NCI-H146 (cell line): ENCODE data around the gene DYNC1I2.
"Not testable (repeated sequence)": the region's sequence is repeated elsewhere in the genome, so short reads cannot be mapped to it uniquely, and the experiment has no call there.

Source experiments
- DNase-seq: peaks from one replicate; lab custom pipeline; 2025; lab: John Stamatoyannopoulos, UW

Gene DYNC1I2

GRCh38 chr2:171712051-171712450 is 24.8 kb downstream of the DYNC1I2 start:
- DNase-seq, result no peak

- DNase-seq, result no peak
Observed at GRCh38 chr2:171718720-171719119, 31.5 kb downstream of the DYNC1I2 start.

- no peak for DNase-seq
Observed at GRCh38 chr2:171719660-171720059, 32.4 kb downstream of the DYNC1I2 start.

GRCh38 chr2:171723716-171724683 is 36.7 kb downstream of the DYNC1I2 start:
- DNase-seq, result peak; percentile 95

- DNase-seq, result no peak
Observed at GRCh38 chr2:171726847-171727450, 39.7 kb downstream of the DYNC1I2 start.

- DNase-seq, result no peak
Observed at GRCh38 chr2:171728989-171729951, 42.0 kb downstream of the DYNC1I2 start.

GRCh38 chr2:171729952-171730317 is 42.7 kb downstream of the DYNC1I2 start:
- DNase-seq, result no peak

- no peak for DNase-seq
Observed at GRCh38 chr2:171735991-171736710, 48.9 kb downstream of the DYNC1I2 start.

- no peak for DNase-seq
Observed at GRCh38 chr2:171741189-171741588, 53.9 kb downstream of the DYNC1I2 start.

- DNase-seq, result no peak
Observed at GRCh38 chr2:171742760-171743159, 55.5 kb downstream of the DYNC1I2 start.

GRCh38 chr2:171745141-171745540 is 57.9 kb downstream of the DYNC1I2 start:
- DNase-seq, result no peak

- no peak for DNase-seq
Observed at GRCh38 chr2:171745806-171746205, 58.5 kb downstream of the DYNC1I2 start.

GRCh38 chr2:171747371-171747770 is 60.1 kb downstream of the DYNC1I2 start:
- peak; percentile 29 for DNase-seq

- DNase-seq, result no peak
Observed at GRCh38 chr2:171754254-171754939, 67.1 kb downstream of the DYNC1I2 start.

GRCh38 chr2:171758762-171759161 is 71.5 kb downstream of the DYNC1I2 start:
- DNase-seq, result not testable (repeated sequence)

GRCh38 chr2:171761176-171761575 is 73.9 kb downstream of the DYNC1I2 start:
- not testable (repeated sequence) for DNase-seq

- DNase-seq, result peak; percentile 27
Observed at GRCh38 chr2:171762879-171763573, 75.8 kb downstream of the DYNC1I2 start.

GRCh38 chr2:171763602-171764001 is 76.3 kb downstream of the DYNC1I2 start:
- DNase-seq, result no peak

GRCh38 chr2:171771463-171771862 is 84.2 kb downstream of the DYNC1I2 start:
- no peak for DNase-seq

- no peak for DNase-seq
Observed at GRCh38 chr2:171772373-171772772, 85.1 kb downstream of the DYNC1I2 start.
